GM21737 (cell line): ENCODE measurements around the gene HIP1.
A peak's percentile ranks its signal among the peaks of the same experiment; 100 is the strongest.
"Not testable (repeated sequence)": the region's sequence is repeated elsewhere in the genome, so short reads cannot be mapped to it uniquely, and the experiment has no call there.

ENCODE experiments used
- ATAC-seq: cut with Tn5 transposase; IDR thresholded peaks from one replicate; pipeline ENCODE4 v1.9.1; 2021; ENCODE audit warnings: mild to moderate bottlenecking, moderate library complexity; ENCODE audit not compliant: unreplicated experiment

The HIP1 gene

DNA sequence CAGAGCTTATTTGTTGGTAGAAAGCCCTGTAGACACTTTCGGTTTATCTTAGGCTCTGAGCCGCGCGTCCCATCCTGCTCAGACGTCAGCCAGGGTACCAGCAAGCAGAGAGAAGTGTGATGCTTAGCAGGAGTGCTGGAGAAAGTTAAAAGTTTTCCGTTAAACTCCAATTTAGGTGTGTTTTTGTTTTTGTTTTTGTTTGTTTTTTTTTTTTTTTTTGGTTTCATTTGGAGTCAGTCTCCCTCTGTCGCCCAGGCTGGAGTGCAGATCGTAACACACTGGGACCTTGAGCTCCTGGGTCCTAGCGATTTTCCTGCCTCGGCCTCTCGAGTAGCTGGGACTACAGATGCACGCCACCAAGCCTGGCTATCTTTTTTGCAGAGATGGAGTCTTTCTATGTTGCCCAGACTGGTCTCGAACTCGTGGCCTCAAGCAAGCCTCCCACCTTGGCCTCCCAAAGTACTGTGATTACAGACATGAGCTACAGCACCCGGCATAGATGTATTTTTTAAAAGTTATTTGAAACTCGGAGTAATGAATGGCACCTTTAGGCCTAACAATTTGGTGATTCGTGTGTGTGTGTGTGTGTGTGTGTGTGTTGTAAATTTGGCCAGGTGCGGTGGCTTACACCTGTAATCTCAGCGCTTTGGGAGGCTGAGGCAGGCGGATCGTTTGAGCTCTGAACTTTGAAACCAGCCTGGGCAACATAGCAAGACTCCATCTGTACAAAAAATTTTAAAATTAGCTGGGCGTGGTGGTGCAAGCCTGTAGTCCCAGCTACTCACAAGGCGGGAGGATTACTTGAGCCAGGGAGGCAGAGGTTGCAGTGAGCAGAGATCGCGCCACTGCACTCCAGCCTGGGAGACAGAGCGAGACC is 1.3 kb upstream of the HIP1 start:
- ATAC-seq = no peak

DNA sequence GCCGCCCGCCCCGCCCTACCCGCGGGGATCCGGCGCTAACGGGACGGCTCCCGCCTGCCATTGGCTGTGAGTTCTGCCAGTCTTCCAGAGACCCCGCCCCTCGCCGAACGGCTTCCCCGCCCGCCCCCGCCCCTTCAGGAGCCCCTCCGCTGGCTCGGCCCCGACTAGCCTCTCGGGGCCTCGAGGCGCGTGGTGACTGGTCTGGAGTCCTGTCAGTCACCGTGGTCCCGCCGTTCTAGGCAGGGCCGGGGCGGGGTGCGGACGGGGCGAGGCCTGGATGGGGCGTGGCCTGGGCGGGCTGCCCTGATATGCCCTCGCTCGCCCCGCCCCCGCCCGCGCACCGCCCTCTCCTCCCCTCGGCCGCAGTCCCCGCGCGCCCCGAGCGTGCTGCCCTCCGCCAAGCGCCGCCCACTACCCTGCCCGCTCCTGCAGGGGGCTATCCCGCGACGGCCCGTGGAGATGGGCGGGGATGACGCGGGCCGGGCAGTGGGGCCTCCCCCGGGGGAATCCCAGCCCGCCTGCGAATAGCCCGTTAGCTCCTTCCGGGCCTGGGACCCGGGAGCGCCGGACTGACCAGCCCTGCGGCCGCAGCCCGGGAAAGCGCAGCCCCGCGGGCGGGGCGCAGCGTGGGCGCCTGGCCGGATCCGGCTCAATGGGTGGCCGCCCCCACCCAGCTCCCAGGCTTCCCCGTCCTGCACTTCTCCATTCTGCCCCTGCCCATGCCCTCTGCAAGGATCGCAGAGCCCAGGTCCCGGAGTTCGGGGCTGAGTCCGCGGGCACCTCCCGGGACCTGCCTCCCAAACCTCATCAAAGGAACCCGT is 444 bp upstream of the HIP1 start:
- peak; percentile 92 for ATAC-seq

DNA sequence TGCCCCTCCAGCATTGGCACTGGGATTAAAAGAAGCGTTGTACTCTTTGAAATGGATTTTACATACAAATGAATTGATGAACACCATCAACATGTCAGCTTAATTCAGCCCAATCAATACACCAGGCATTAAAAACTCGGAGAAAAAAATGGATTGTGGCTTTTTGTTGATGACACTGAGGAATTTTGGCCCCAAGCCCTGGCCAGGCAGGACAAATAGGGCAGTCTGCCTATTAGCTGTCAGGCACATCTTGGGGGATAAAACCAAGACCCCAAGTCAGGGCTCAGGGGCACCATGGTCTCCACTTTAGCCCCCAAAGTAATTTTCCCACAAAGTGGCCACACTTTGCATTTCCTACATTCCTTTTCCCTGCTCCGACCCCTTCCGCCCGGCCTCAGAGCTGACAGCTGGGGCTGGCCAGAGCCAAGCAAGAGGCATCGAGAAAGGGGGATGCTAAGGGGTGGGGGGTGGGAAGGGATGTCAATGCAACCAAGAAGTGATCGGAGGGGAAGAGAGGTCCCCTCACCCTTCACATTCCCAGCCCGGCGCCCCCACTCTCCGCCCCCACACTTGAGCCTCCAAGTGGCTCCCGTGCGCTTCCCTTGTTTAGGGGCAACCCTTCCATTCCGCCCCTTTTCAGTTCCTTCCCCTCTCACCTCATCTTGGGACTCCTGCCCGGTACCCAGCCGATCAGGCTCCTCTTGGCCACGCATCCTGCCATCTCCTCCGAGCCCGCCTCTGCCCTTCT is 711 bp downstream of the HIP1 start:
- no peak for ATAC-seq

DNA sequence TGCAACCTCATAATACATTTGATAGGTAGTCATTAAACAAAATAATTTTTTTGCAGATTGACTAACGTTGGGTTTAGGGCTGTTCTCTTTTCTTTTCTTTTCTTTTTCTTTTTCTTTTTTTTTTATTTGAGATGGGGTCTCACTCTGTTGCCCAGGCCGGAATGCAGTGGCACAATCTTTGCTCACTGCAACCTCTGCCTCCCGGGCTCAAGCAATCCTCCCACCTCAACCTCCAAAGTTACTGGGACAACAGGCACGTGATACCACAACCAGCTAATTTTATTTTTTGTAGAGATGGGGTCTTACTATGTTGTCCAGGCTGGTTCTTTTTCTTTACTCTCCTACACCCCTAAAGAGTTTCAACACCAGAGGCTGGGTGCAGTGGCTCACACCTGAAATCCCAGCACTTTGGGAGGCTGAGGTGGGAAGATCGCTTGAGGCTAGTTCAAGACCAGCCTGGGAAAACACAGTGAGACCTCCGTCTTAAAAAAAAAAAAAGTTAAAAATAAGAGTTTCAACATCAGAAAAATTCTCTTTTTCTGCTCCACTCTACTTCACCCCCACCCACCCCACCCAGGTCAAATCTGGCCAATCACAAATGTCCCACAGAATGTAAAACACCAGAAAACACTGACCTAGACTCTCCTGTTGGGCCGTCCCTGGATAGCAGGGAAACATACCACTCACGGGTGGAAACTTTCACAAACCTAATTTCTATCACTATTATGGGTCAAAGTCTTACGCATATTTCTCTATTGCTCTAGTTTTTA is 3.0 kb downstream of the HIP1 start:
- no peak for ATAC-seq

DNA sequence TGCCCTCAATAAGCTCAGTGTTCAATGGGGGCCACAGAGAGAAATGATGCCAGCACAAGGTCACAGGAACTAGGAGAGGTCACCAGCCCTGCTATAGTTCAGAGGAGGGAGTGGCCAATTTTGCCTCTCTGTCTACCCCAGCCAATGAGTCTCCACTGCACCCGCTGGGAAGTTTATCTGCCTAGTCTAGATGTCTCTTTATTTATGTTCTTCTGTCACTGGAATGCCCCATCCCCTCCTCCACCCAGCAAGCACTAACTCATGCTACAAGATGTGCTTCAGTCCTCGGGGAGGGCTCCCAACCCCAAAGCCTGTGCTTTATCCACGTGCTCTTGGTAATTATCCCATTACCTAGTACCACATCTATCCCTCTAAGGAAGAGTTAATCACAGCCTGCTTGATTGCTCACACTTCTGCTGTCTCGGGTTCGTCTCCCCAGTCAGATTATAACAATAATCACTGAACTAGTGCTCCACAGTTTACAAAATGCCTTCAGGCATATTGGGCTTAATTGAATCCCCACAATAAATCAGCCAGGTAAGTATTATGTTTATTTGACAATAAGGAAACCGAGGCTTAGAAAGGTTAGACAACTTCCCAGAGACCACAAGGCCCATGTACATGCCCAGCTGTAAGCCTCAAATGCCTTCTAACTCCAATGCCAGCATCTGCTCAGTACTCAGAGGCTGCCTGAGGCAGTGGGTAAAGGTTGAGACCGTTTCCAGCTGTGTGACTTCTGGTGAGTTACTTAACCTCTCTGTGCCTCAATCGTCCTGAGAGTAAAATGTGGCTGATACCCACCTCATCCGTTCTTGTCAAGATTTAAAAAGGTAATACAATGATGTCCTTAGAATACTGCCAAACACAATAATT is 3.9 kb downstream of the HIP1 start:
- no peak for ATAC-seq

DNA sequence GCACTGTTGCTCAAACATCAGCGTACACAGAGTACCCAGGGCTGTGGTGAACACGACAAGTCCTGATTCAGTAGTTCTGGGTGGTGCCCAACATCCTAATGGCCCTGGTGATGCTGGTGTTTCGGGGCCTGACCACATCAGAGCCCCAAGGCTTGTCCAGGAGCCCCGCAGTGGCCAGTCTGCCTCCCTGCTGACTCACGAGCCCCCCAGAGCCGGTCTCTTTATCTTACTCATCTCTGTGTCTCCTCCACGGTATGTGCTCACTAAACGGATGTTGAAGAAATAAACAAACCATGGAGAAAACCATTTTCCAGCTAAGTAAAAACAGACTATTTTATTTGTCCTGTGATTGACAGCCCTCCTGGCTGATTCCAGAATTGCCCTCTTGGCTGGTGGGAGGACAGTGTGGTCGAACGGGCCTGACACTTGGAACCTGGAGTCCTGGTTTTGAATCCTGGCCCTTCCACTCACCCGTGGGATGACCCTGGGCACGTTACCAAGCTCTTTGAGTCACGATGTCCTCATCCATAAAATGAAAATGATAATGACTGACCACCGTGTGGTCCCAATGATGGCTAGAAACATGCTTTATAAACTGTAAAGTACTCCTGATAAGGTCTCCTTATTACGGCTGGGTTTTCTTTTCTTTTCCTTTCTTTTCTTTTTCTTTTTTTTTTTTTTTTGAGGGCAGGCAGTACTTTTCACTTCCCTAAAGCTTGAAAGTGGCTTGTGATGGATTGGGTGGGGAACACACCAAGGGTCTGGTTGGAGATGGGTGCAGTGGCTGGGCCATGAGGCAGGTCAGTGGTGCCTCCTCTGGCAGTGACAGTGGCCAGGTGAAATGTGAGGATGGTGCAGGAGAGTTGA is 5.7 kb downstream of the HIP1 start:
- no peak for ATAC-seq

DNA sequence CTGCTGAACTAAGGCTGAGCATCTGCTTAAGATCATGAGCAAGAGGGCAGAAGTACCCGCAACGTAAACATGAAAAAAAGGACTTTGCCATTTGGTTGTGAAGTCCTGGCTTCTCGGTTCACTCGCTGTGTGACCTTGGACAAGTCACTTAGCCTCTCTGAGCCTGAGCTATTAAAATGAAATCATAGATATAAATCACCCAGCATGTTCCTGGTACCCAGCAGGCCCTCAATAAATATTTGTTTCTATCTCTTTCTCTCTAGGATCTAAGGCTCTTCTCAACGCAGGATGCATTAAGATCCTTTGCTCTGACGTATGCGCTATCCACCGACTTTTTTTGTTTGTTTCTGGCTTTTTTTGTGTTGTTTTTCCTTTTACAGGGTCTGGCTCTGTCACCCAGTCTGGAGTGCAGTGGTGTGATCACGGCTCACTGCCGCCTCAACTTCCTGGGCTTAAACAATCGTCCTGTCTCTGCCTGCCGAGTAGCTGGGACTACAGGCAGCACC is 6.7 kb downstream of the HIP1 start:
- no peak for ATAC-seq

DNA sequence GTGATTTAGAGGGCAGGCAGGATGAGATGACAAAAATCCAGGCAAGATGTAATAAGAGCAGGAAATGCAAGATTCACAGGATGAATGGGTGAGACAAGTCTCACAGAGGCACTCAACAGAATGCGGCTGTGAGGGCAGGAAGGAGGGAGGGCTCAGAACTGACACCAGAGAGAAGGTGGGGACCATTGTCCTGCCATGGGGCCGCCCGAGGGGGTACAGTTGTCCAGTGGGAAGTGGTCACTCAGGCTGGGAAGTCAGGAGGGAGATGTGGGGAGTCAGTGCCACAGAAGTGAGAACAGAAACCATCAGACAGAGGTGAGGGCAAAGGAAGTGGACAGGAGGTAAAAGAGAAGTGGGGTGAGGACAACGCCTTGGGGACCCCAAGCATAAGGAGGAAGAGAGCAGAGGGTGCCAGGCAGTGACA is 8.9 kb downstream of the HIP1 start:
- ATAC-seq = no peak

DNA sequence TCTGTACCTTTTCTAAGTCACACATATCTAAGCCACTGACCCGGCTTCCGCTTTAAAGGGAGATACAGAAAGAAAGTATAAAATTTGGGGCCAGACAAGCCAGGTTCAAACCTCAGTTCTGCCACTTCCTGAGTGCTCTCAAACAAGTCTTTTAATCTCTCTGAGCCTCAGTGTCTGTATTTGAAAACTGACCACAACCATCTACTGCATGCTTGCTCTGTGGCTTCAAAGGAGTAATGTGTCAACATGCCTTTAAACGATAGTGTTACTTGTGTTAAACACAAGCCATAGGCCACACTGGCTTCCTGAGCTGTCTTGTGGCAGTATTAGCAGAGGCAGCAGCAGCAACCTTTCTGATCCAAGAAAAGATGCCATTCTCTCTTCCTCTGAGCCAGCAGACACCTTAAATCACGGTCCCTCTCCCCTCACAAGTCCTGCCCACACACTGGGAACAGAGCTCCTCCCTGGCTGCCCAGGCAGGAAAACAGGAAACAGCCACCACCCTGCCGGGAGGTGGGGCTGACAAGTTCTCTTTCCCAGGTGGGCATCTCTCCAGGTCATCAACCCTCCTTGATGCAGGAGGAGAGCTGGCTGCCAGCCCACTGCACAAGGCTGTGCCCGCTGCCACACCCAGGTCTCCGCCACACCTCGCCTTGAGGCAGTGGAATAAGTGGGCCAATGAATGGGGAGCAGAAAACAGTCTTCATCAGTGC is 10.7 kb downstream of the HIP1 start:
- ATAC-seq = no peak

DNA sequence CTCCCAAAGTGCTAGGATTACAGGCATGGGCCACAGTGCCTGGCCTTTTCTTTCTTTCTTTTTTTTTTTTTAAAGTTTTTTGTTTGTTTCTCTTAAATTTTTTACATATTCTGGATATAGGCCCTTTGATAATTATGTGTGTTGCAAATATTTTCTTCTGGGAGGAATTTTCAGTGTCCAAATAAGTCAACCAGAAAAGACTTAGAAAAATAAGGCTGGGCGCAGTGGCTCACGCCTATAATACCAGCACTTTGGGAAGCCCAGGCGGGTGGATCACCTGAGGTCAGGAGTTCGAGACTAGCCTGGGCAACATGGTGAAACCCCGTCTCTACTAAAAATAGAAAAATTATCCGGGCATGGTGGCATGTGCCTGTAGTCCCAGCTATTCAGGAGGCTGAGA is 11.4 kb downstream of the HIP1 start:
- ATAC-seq = not testable (repeated sequence)

DNA sequence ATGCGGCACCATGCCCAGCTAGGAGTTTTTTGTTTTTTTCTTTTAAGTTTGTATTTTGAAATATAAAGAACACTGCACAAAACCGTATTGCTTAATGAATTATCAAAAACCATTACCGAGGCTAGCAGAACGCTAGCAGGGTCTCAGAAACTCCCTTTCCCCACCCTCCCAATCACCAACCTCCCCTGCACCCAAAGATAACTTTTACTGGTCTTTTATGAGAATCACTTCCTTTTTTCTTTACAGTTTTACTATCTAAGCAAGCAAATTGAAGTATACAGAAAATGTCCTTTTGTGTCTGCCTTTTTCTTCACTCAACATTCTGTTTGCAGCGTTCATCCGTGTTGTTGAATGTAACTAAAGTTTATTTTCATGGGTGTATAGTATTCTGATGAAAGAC is 13.4 kb downstream of the HIP1 start:
- ATAC-seq = no peak

DNA sequence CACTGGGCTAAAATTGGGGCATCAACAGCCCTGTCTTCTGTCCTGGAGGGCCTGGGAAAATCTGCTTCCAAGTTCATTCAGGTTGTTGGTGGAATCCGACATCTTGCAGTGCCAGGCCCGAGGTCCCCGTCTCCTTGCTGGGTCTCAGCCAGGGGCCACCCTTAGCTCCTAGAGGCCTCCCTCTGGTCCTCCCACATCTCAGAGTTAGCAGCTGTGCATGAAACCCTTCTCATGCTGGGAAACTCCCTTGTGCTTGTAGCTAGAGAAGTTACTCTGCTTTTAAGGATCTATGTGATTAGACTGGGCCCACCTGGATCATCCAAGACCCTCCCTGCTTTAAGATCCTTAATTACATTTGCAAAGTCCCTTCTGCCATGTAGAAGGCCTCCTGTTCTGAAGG is 15.3 kb downstream of the HIP1 start:
- ATAC-seq = no peak

DNA sequence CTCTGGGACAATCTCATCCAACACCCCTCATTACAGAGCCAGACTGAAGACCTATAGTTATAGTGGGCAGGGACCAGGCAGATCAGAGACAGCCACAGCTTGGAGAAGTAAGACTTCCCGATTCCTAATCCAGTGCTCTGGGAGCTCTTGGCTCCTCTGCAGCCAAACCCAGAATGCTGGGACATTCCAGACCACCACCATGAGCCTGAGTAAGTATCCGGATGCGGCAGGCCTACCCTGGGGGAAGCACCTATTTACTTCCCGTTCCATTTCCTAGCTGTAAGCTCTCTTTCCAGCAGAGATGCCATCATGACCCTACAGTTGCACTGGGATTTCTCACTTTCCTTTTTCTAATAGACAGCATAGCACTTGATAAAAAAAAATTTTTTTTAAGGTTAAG is 16.4 kb downstream of the HIP1 start:
- no peak for ATAC-seq

DNA sequence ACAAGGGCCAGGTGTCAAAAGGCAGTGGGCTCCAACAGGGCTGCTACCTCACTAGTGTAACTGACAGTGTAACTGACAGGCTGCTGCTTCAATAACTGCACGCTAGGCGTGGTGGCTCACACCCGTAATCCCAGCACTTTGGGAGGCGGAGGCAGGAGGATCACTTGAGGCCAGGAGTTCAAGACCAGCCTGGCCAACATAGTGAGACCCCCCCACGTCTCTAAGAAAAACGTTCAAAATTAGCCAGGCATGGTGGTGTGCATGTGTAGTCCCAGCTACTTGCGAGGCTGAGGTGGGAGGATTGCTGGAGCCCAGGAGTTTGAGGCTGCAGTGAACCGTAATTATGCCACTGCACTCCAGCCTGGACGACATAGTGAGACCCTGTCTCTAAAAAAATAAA is 16.8 kb downstream of the HIP1 start:
- ATAC-seq = not testable (repeated sequence)

DNA sequence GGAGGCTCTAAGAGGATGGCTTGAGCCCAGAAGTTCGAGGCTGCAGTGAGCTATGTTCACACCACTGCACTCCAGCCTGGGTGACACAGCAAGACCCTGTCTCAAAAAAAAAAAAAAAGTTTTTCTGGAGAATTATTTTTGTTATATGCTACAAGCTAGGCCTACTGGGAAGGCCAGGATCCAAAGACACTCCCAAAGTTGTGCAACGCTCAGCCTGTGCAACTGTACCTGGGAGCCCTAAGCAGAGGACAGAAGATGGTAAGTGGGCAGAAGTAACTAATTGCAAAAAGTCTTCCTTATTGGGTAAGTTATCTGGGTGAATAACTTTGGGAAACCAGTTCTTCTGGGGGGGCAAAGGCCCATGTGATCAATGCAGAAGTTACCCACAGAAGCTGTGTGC is 17.3 kb downstream of the HIP1 start:
- ATAC-seq = no peak

DNA sequence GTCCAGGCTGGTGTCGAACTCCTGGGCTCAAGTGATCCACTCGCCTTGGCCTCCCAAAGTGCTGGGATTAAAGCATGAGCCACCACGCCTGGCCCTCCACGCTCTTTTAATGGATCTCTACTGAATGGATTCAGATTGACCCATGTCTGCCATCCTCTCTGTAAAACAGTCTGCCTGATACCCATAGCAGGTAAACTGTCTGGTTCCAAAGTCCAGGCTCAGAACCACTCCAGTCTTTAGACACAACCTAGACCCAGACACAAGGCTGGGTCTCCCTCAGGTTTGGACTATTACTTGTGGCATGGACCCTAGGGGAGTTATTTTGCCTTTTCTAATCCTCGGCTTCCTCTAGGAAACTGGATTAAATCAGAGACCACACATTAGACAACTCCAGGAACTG is 19.1 kb downstream of the HIP1 start:
- no peak for ATAC-seq

DNA sequence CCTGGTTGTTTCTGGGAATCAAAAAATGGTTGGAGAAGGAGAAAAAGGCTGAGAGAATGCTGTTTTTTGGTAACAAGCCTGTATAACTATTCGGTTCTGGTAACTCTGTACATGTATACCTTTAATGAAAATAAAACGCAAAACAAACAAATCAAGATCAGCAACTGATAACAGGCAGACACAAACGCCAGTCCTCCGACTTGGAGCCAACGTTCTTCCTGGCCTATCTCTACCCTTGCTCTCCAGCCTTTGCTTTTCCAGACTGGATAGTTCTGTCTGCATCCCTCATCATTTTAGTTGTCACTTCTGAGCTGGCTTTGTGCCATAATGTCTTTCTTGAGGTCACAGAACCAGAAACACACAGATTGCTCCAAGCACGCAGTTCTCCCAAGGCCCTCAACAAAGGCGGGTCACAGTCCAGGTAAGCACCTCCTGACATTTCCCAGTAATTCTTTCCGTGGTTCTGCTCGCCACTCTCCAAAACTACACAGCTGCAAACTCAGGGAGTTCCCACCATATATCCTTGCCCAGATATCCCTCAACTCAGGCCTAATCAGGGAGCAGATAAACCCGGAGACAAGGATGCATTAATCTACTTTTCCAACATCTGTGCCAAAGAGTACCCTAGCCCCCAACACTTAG is 20.2 kb downstream of the HIP1 start:
- no peak for ATAC-seq
